ENCODE measurements around the gene HNRNPA2B1.
"Not testable (repeated sequence)": the region's sequence is repeated elsewhere in the genome, so short reads cannot be mapped to it uniquely, and the experiment has no call there.

The HNRNPA2B1 gene

DNA sequence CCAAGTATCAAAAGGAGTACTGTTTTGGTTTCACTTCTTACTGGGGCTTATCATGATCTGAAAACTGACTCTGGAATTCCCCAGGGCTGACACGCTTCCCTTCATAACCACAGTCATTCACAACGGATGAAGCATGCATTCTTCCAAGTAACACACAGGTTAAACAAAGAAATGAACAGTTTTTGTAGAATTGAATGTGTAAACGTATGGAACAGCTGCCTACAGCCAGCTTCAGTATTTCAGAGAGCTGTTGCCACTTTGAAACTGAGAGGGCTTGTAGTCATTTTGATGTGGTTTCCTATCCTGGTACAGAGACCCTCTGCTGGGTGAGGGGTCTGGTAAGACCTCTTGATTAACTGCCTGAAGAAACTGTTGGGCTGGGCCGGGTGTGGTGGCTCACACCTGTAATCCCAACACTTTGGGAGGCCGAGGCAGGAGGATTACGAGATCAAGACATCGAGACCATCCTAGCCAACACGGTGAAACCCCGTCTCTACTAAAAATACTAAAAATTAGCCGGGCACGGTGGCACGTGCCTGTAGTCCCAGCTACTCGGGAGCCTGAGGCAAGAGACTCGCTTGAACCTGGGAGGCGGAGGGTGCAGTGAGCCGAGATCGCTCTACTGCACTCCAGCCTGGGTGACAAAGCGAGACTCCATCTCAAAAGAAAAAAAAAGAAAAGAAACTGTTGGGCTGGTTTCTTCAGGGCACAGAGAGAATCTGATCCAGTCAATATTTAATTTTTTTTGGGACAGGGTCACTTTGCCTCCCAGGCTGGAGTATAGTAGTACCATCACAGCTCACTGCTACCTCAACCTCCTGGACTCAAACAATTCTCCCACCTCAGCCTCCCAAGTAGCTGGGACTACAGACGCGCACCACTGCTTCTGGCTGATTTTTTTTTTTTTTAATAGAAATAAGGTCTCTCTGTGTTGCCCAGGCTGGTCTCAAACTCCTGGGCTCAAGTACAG lies 43.8 kb downstream of the HNRNPA2B1 start:
- Histone ChIP-seq H3K9me3 (ENCODE audit: control insufficient read depth, low read depth, low read length) (no peaks in the 10 kb centered on the region), H3K4me1 (ENCODE audit: control insufficient read depth, low read depth, low read length) (peaks cover 58% of the 10 kb centered on the region), H3K4me3 (ENCODE audit: low read length) (peak overlapping the region; percentile 40), H3K9ac (ENCODE audit: low read length) (no peak overlapping the region), H3K27me3 (ENCODE audit: control insufficient read depth, insufficient read depth, low read length) (peaks cover 6% of the 10 kb centered on the region), H3K27ac (ENCODE audit: low read length) (no peak overlapping the region), H3K36me3 (ENCODE audit: control insufficient read depth, low read depth, low read length) (no peaks in the 10 kb centered on the region)

- no peak overlapping the region for H3K9ac ChIP-seq (ENCODE audit: low read length)
- peak overlapping the region; percentile 40 for H3K4me3 ChIP-seq (ENCODE audit: low read length)
Measured at GRCh38 chr7:26155531-26156375, 44.8 kb downstream of the HNRNPA2B1 start.

DNA sequence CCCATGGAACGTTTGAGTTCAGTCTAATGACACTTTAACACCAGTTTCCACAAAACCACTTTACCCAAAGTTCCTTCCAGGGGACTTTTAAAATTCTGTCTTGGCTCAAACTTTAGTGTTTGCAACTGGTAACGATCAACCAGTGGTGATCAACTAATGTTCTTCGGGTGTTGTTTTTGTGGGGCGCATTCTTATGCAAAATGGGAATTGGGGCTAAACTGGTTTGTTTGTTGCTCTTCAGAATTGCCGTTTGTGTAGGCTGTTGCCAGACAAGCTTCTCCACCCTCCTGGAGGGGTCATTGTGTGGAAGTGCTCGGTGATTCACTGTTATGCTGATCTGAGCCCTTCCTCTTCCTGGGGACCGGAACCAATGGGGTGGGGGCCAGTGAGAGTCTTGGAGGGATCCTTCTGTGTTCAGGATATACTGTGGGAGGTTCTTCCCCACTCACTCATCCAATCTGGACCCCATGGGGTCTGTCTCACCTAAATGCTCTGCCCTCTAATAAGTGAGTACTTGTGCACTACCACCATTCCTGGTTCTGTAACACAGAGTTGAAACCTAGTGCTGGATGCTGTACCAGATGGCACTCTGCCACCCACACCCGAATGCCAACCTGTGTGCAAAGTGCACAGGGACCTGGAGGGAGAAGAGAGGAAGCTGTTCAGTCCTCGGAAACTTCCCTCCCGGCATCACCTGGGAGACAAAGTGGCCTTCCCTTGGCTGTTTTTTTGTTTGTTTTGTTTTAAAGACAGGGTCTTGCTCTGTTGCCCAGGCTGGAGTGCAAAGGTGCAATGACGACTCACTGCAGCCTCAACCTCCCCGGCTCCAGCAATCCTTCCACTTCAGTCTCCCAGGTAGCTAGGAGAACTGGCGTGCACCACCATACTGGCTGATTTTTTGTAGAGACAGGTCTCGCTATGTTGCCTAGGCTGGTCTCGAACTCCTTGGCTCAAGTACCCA lies 46.4 kb downstream of the HNRNPA2B1 start:
- H3K4me1 ChIP-seq (ENCODE audit: control insufficient read depth, low read depth, low read length): peaks cover 48% of the 10 kb centered on the region
- H3K27me3 ChIP-seq (ENCODE audit: control insufficient read depth, insufficient read depth, low read length): peaks cover 6% of the 10 kb centered on the region
- H3K27ac ChIP-seq (ENCODE audit: low read length): peak overlapping the region; percentile 43
- H3K4me3 ChIP-seq (ENCODE audit: low read length): peak overlapping the region; percentile 99
- peak overlapping the region; percentile 75 for H3K9ac ChIP-seq (ENCODE audit: low read length)
- H3K36me3 ChIP-seq (ENCODE audit: control insufficient read depth, low read depth, low read length): no peaks in the 10 kb centered on the region
- no peaks in the 10 kb centered on the region for H3K9me3 ChIP-seq (ENCODE audit: control insufficient read depth, low read depth, low read length)

More at GRCh38 chr7:26155531-26156375, 44.8 kb downstream of the HNRNPA2B1 start:
- peaks cover 61% of the 10 kb centered on the region for H3K4me1 ChIP-seq (ENCODE audit: control insufficient read depth, low read depth, low read length)
- no peak overlapping the region for H3K27ac ChIP-seq (ENCODE audit: low read length)
- H3K27me3 ChIP-seq (ENCODE audit: control insufficient read depth, insufficient read depth, low read length): peaks cover 6% of the 10 kb centered on the region
- H3K9me3 ChIP-seq (ENCODE audit: control insufficient read depth, low read depth, low read length): no peaks in the 10 kb centered on the region
- H3K36me3 ChIP-seq (ENCODE audit: control insufficient read depth, low read depth, low read length): no peaks in the 10 kb centered on the region

GRCh38 chr7:26153241-26153822 lies 47.2 kb downstream of the HNRNPA2B1 start:
- Histone ChIP-seq H3K4me1 (ENCODE audit: control insufficient read depth, low read depth, low read length) (peaks cover 40% of the 10 kb centered on the region), H3K27ac (ENCODE audit: low read length) (peak overlapping the region; percentile 43), H3K27me3 (ENCODE audit: control insufficient read depth, insufficient read depth, low read length) (peaks cover 6% of the 10 kb centered on the region), H3K36me3 (ENCODE audit: control insufficient read depth, low read depth, low read length) (no peaks in the 10 kb centered on the region), H3K9ac (ENCODE audit: low read length) (peak overlapping the region; percentile 75), H3K9me3 (ENCODE audit: control insufficient read depth, low read depth, low read length) (no peaks in the 10 kb centered on the region), H3K4me3 (ENCODE audit: low read length) (peak overlapping the region; percentile 99)

DNA sequence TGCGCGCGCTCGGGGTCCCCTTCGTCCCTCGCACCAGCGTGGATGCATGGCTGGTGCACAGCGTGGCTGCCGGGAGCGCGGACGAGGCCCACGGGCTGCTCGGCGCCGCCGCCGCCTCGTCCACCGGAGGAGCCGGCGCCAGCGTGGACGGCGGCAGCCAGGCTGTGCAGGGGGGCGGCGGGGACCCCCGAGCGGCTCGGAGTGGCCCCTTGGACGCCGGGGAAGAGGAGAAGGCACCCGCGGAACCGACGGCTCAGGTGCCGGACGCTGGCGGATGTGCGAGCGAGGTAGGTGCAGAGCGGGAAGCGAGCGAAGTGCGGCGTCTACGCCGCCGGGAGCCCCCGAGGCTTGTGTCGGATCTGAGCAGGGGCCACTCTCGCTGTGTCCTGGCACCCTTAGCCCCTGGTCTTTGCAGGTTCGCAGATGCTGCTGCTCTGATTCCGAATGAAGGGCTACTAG lies 47.7 kb downstream of the HNRNPA2B1 start:
- H3K9ac ChIP-seq (ENCODE audit: low read length): peak overlapping the region; percentile 75
- not testable (repeated sequence) for H3K9me3 ChIP-seq (ENCODE audit: control insufficient read depth, low read depth, low read length); H3K36me3 ChIP-seq (ENCODE audit: control insufficient read depth, low read depth, low read length); H3K27me3 ChIP-seq (ENCODE audit: control insufficient read depth, insufficient read depth, low read length)
- H3K27ac ChIP-seq (ENCODE audit: low read length): peak overlapping the region; percentile 43
- H3K4me3 ChIP-seq (ENCODE audit: low read length): peak overlapping the region; percentile 99
- peaks cover 37% of the 10 kb centered on the region for H3K4me1 ChIP-seq (ENCODE audit: control insufficient read depth, low read depth, low read length)

DNA sequence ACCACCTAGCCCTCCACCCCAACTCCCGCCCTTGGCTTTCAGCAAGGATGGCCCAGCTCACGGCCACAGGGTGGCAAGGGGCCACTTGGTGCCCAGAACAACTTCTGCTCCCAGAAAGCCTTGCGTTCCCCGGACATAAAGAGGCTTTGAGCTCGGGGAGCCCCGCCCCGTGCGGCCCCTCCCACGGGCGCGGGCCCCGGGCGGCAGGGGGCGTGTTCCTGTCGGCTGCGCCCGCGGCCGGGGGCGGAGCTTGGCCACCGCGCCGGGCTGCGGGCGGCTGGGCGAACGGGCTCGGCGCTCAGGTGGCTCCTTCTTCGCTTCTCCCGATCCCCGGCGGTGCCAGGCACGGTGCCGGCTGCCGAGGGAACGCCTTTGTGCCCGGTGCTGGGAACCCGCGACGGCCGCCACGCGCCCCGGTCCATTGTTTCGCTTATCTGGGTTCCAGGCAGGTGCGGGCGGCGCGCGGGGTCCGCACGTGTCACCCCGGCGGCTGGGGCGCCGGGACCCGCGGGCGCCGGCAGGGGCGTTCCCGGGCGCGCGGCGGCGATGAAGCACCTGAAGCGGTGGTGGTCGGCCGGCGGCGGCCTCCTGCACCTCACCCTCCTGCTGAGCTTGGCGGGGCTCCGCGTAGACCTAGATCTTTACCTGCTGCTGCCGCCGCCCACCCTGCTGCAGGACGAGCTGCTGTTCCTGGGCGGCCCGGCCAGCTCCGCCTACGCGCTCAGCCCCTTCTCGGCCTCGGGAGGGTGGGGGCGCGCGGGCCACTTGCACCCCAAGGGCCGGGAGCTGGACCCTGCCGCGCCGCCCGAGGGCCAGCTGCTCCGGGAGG lies 48.4 kb downstream of the HNRNPA2B1 start, which contains the start of gene NFE2L3:
Gene NFE2L3, plus strand, starts transcription at position 246 of the 829 bp plus-strand sequence. Its CDS starts 301 bp downstream, at position 547.
- H3K9ac ChIP-seq (ENCODE audit: low read length): peak within 1 kb of the TSS; percentile 75
- H3K27ac ChIP-seq (ENCODE audit: low read length): peak within 1 kb of the TSS; percentile 43
- peaks cover 6% of the 10 kb centered on the region for H3K27me3 ChIP-seq (ENCODE audit: control insufficient read depth, insufficient read depth, low read length)
- peak within 1 kb of the TSS; percentile 99 for H3K4me3 ChIP-seq (ENCODE audit: low read length)
- H3K9me3 ChIP-seq (ENCODE audit: control insufficient read depth, low read depth, low read length): no peaks in the 10 kb centered on the region
- H3K36me3 ChIP-seq (ENCODE audit: control insufficient read depth, low read depth, low read length): no peaks in the 10 kb centered on the region
- peaks cover 32% of the 10 kb centered on the region for H3K4me1 ChIP-seq (ENCODE audit: control insufficient read depth, low read depth, low read length)

DNA sequence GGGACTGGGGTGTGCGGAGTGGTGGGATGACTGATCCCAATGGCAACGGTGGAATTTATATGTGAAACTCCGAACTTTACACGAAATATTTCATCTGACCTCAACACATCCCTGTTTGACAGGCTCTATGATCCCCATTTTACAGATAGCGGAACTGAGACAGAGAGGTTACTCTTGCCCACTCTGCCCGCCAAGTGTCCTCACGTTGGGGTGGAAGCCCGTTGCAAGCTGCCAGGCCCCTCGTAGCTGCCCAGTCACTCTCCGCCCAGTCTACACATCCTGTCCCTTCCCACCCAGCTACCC lies 48.9 kb downstream of the HNRNPA2B1 start:
- Histone ChIP-seq H3K27ac (ENCODE audit: low read length) (no peak overlapping the region), H3K9ac (ENCODE audit: low read length) (no peak overlapping the region)

DNA sequence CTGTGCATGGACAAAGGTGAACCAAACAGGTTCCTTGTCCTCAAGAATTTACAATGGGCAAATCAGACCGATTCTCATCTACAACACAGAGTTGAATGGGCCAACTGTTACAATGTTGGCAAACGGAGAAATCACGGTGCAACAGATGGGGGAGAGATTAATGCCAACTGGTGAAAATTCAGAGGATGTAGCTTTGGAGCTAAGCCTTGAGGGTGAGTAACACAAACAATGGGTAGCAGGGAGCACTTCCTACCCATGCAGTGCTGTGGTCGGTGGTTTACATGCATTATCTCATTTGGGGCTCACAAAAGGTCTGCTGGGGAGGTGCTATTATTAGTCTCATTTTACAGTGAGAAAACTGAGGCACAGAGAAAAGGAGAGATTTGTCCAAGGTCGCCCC lies 49.5 kb downstream of the HNRNPA2B1 start:
- no peak overlapping the region for H3K9ac ChIP-seq (ENCODE audit: low read length)
- peaks cover 6% of the 10 kb centered on the region for H3K27me3 ChIP-seq (ENCODE audit: control insufficient read depth, insufficient read depth, low read length)
- no peaks in the 10 kb centered on the region for H3K36me3 ChIP-seq (ENCODE audit: control insufficient read depth, low read depth, low read length)
- H3K4me3 ChIP-seq (ENCODE audit: low read length): no peak overlapping the region
- H3K9me3 ChIP-seq (ENCODE audit: control insufficient read depth, low read depth, low read length): no peaks in the 10 kb centered on the region
- no peak overlapping the region for H3K27ac ChIP-seq (ENCODE audit: low read length)
- peaks cover 26% of the 10 kb centered on the region for H3K4me1 ChIP-seq (ENCODE audit: control insufficient read depth, low read depth, low read length)

More for the DNA sequence above, 48.9 kb downstream of the HNRNPA2B1 start:
- peaks cover 31% of the 10 kb centered on the region for H3K4me1 ChIP-seq (ENCODE audit: control insufficient read depth, low read depth, low read length)
- H3K4me3 ChIP-seq (ENCODE audit: low read length): peak overlapping the region; percentile 42
- H3K9me3 ChIP-seq (ENCODE audit: control insufficient read depth, low read depth, low read length): no peaks in the 10 kb centered on the region
- H3K36me3 ChIP-seq (ENCODE audit: control insufficient read depth, low read depth, low read length): no peaks in the 10 kb centered on the region
- H3K27me3 ChIP-seq (ENCODE audit: control insufficient read depth, insufficient read depth, low read length): peaks cover 6% of the 10 kb centered on the region

DNA sequence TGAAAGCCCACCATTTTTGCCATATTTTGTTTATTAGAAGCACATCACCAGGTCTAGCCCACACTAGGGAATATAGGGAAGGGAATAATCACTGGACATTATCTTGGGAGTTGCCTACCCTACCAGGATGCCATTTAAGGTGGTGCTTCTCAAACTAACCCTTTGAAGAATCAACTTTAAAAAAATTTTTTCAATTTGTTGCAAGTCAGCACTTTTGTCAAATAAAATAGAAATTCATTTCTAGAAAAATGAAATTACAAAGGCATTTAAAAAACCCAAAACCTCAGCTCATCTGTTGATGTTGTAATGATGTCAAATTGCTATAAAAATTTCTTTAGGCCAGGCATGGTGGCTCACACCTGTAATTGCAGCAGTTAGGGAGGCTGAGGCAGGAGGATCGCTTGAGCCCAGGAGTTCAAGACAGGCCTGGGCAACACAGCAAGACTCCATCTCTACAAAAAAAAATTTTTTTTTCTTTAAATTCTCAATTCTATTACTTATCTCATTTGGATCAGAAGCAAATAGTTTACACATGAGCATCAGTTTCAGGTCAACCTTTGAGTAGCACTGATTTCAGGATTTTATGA lies 51.1 kb downstream of the HNRNPA2B1 start:
- Histone ChIP-seq H3K9me3 (ENCODE audit: control insufficient read depth, low read depth, low read length) (no peaks in the 10 kb centered on the region), H3K36me3 (ENCODE audit: control insufficient read depth, low read depth, low read length) (no peaks in the 10 kb centered on the region), H3K9ac (ENCODE audit: low read length) (no peak overlapping the region), H3K27ac (ENCODE audit: low read length) (no peak overlapping the region), H3K4me3 (ENCODE audit: low read length) (no peak overlapping the region), H3K4me1 (ENCODE audit: control insufficient read depth, low read depth, low read length) (peaks cover 13% of the 10 kb centered on the region), H3K27me3 (ENCODE audit: control insufficient read depth, insufficient read depth, low read length) (peaks cover 6% of the 10 kb centered on the region)

DNA sequence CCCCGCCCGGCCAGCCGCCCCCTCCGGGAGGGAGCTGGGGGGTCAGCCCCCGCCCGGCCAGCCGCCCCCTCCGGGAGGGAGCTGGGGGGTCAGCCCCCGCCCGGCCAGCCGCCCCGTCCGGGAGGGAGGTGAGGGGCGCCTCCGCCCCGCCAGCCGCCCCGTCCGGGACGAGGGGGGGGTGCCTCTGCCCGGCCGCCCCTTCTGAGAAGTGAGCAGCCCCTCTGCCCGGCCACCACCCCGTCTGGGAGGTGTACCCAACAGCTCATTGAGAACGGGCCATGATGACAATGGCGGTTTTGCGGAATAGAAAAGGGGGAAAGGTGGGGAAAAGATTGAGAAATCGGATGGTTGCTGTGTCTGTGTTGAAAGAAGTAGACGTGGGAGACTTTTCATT lies 52.2 kb downstream of the HNRNPA2B1 start:
- H3K4me1 ChIP-seq (ENCODE audit: control insufficient read depth, low read depth, low read length); H3K9ac ChIP-seq (ENCODE audit: low read length); H3K4me3 ChIP-seq (ENCODE audit: low read length); H3K27ac ChIP-seq (ENCODE audit: low read length); H3K27me3 ChIP-seq (ENCODE audit: control insufficient read depth, insufficient read depth, low read length); H3K9me3 ChIP-seq (ENCODE audit: control insufficient read depth, low read depth, low read length); H3K36me3 ChIP-seq (ENCODE audit: control insufficient read depth, low read depth, low read length): not testable (repeated sequence)

All from iPS-18a (cell line).